Neural crest cell (in vitro differentiated cells): ENCODE results near the gene MDK. TPM values are rescaled to one million over a fixed set of nuclear protein-coding genes. Genes with fewer than 3 reads are reported as not detected.

Experiments used
- DNase-seq: peaks from one replicate; pipeline ENCODE4 v3.0.0; 2021; ENCODE audit warnings: low read depth, mixed read lengths, low spot score
- H3K27ac Mint-ChIP-seq: one replicate; pipeline ENCODE4 v1.8.0; 2021; ENCODE audit warnings: mild to moderate bottlenecking, mixed read lengths; ENCODE audit not compliant: unreplicated experiment
- H3K27me3 Mint-ChIP-seq: 2 replicates; pipeline ENCODE4 v1.8.0; 2021; ENCODE audit warnings: low read depth, mild to moderate bottlenecking, mixed read lengths
- H3K36me3 Mint-ChIP-seq: 2 replicates; pipeline ENCODE4 v1.8.0; 2021; ENCODE audit warnings: low read depth, mild to moderate bottlenecking, mixed read lengths
- H3K4me1 Mint-ChIP-seq: 2 replicates; pipeline ENCODE4 v1.8.0; 2021; ENCODE audit warnings: mixed read lengths
- H3K4me3 Mint-ChIP-seq: one replicate; pipeline ENCODE4 v1.8.0; 2021; ENCODE audit warnings: mild to moderate bottlenecking, mixed read lengths
- H3K9me3 Mint-ChIP-seq: 2 replicates; pipeline ENCODE4 v1.8.0; 2021; ENCODE audit warnings: mixed read lengths
- total RNA-seq: library from RNA; stranded (reverse); gene quantifications from 2 replicates; pipeline ENCODE4 v1.2.1, GENCODE V29; 2021
- TF ChIP-seq, protein P1 (sequence below): fragments of 200-600 bp; sonication (generic); conservative IDR thresholded peaks from 2 replicates; pipeline ENCODE4 v1.5.0; 2021; ENCODE audit warnings: antibody characterized with exemption, mild to moderate bottlenecking

Gene MDK
- total RNA-seq, 1 donor from 2014 or later: 781 TPM

DNA sequence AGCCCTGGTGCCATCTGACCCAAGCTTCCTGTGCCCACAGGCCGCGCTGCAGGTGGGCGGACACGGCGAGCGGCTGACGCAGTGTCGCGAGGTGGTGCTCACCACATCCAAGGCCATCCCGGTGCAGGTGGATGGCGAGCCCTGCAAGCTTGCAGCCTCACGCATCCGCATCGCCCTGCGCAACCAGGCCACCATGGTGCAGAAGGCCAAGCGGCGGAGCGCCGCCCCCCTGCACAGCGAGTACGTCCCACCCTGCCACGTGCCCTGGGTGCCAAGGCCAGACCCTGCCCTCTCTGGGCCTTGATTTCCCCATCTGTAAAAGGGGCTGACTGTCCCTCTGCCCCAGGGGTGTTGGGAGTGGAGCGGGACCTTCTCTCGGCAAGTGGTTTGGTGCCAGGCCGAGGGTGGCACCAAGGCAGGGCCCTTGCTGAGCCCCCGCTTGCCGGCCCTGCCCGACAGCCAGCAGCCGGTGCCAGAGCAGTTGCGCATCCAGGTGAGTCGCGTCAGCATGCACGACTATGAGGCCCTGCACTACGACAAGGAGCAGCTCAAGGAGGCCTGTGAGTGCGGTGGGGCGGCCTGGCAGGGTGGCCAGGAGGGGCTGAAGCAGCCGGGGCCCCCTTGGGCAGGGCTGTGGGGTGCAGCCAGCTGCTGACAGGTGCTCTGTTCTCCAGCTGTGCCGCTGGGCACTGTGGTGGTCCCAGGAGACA is 5.9 kb upstream of the MDK start:
- Mint-ChIP-seq H3K9me3 (no peaks in the 10 kb centered on the region), H3K4me3 (no peak overlapping the region), H3K27me3 (peaks cover 2% of the 10 kb centered on the region), H3K4me1 (peaks cover 11% of the 10 kb centered on the region), H3K27ac (no peak overlapping the region), H3K36me3 (no peaks in the 10 kb centered on the region)
- TF ChIP-seq, protein P1, sequence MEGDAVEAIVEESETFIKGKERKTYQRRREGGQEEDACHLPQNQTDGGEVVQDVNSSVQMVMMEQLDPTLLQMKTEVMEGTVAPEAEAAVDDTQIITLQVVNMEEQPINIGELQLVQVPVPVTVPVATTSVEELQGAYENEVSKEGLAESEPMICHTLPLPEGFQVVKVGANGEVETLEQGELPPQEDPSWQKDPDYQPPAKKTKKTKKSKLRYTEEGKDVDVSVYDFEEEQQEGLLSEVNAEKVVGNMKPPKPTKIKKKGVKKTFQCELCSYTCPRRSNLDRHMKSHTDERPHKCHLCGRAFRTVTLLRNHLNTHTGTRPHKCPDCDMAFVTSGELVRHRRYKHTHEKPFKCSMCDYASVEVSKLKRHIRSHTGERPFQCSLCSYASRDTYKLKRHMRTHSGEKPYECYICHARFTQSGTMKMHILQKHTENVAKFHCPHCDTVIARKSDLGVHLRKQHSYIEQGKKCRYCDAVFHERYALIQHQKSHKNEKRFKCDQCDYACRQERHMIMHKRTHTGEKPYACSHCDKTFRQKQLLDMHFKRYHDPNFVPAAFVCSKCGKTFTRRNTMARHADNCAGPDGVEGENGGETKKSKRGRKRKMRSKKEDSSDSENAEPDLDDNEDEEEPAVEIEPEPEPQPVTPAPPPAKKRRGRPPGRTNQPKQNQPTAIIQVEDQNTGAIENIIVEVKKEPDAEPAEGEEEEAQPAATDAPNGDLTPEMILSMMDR: no peak
- no peak for DNase-seq

DNA sequence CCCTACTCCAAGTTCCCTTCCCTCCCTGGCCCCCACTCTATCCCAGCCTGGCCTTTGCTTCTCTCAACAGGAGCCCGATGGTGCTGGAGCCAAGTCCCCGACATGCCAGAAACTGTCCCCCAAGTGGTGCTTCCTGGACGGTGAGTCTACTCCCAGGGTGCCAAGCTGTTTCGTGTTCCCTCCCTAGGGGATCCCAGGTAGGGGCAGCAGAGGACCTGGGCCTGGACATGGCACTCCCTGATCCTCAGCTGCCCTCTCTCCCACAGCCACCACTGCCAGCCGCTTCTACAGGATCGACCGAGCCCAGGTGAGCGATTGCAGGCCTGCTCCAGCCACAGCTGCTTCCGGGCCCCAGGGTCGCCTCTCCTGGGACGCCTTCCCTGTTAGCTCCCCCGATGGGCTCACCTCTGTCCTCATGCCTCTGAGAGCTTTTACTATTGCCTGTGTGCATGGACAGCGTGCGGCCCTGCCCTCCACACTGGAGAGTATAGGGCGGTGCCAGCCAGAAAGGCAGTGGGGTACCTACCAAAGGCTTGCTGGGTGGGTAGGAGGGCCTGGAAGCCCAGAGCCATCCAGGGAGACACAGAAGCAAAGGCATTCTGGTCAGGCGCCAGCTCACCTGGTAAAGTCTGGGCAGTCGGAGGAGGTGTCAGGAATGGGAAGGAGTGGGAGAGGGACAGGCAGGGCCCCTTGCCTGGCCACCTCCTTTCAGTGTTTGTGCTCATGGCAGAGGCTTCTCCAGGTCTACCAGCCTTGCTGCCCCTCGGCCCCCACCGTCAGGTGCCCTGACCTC is 5.0 kb upstream of the MDK start:
- H3K27me3 Mint-ChIP-seq: peaks cover 2% of the 10 kb centered on the region
- H3K27ac Mint-ChIP-seq: no peak overlapping the region

DNA sequence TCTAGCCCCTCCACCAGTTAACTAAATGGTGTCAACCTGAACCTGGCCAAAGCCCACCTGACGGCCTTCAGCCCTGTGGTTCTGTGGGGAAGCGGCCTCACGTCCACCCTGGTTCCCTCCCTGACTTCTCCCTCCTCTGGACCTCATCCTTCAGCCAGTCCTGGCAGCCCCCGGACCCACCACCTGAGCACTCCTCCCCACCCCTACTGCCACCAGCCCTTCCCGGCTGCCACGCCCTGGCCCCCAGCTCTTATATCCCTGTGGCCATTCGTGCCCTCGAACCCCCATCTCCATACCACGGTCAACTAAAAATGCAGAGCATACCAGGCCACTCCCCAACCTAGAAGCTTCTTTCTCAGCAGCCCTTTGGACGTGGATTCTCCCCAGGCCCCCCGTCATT is 4.2 kb upstream of the MDK start:
- H3K27me3 Mint-ChIP-seq: peaks cover 2% of the 10 kb centered on the region
- H3K27ac Mint-ChIP-seq: no peak overlapping the region

More for the DNA sequence above, 5.0 kb upstream of the MDK start:
- Mint-ChIP-seq H3K36me3 (no peaks in the 10 kb centered on the region), H3K4me1 (peaks cover 11% of the 10 kb centered on the region), H3K4me3 (no peak overlapping the region), H3K9me3 (no peaks in the 10 kb centered on the region)
- TF ChIP-seq, protein P1: no peak
- no peak for DNase-seq

DNA sequence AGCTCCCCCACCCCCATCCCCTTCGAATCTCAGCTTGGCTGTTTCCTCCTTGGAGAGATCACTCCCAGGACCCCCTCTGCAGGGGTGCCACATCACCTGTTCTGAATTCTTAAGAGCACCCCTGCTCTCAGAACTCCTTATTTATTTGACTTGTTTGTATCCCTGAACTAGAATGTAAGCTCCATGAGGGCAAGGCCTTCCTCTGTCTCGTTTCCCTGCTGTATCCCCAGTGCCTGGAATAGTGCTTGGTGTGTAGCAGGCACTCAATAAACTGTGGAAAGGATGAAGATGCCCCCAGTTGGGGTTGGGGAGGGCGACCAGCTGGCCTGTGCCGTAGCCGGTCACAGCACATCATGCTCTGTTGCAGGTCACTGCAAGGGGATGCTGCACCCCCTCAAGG is 3.6 kb upstream of the MDK start:
- H3K9me3 Mint-ChIP-seq: no peaks in the 10 kb centered on the region
- no peak overlapping the region for H3K4me3 Mint-ChIP-seq
- no peak overlapping the region for H3K27ac Mint-ChIP-seq
- H3K4me1 Mint-ChIP-seq: peaks cover 12% of the 10 kb centered on the region
- no peaks in the 10 kb centered on the region for H3K36me3 Mint-ChIP-seq
- TF ChIP-seq, protein P1: no peak
- H3K27me3 Mint-ChIP-seq: peaks cover 2% of the 10 kb centered on the region
- no peak for DNase-seq

More for the DNA sequence above, 4.2 kb upstream of the MDK start:
- DNase-seq: no peak
- Mint-ChIP-seq H3K4me1 (peaks cover 11% of the 10 kb centered on the region), H3K4me3 (peak overlapping the region; percentile 34), H3K36me3 (no peaks in the 10 kb centered on the region), H3K9me3 (no peaks in the 10 kb centered on the region)
- TF ChIP-seq, protein P1: no peak

DNA sequence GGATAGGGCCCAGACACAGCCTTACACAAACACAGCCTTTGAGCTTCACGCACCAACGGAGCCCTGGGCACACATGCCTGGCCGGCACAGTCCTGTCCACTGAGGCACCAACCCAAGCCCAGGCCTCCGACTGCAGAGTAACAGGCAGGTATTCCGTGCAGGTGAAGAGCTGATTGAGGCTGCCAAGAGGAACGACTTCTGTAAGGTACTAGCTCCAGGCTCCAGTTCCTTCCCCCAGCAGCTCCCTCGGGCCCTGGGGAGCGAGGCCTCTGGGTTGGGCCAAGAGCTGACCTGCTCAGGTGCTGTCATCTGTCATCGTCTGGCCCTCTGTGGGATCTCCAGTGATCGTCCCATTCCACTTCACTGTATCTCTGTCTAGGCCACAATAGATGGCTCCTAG is 3.2 kb upstream of the MDK start:
- Mint-ChIP-seq H3K27me3 (peaks cover 5% of the 10 kb centered on the region), H3K4me3 (no peak overlapping the region), H3K36me3 (peaks cover under 1% of the 10 kb centered on the region), H3K9me3 (no peaks in the 10 kb centered on the region), H3K27ac (no peak overlapping the region), H3K4me1 (peaks cover 17% of the 10 kb centered on the region)
- TF ChIP-seq, protein P1: no peak
- no peak for DNase-seq
